Lower leg skin (tissue), 3 donors: ENCODE data around the gene NAXD.

Experiments
- POLR2A ChIP-seq, 2 donors: fragments of 450-650 bp; IDR thresholded peaks; one replicate each; pipeline ENCODE4 v1.6.1; 2016 to 2017; ENCODE audit warnings: antibody characterized with exemption in 2 of 2, mild to moderate bottlenecking in 1 of 2, moderate library complexity in 1 of 2
- TF ChIP-seq, protein P1 (sequence below), 3 donors: fragments of 450-650 bp; IDR thresholded peaks; one replicate each; pipeline ENCODE4 v1.5.1; 2016; ENCODE audit warnings: antibody characterized with exemption in 3 of 3, mild to moderate bottlenecking in 3 of 3, moderate library complexity in 2 of 3

DNA sequence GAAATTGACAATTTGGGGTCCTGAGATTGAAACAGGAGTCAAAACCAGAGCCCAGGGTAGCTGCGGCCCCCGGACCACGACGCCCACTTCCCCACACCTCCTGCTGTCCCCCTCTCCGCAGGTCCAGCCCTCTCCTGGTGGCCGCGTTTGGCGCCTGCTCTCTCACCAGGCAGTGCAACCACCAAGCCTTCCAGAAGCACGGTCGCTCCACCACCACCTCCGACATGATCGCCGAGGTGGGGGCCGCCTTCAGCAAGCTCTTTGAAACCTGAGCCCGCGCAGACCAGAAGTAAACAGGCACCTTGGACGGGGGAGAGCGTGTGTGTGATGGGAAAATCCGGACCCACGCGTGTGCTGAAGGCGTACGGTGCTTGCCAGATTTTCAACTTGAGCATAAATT is 22.9 kb downstream of the NAXD start:
- TF ChIP-seq, protein P1, sequence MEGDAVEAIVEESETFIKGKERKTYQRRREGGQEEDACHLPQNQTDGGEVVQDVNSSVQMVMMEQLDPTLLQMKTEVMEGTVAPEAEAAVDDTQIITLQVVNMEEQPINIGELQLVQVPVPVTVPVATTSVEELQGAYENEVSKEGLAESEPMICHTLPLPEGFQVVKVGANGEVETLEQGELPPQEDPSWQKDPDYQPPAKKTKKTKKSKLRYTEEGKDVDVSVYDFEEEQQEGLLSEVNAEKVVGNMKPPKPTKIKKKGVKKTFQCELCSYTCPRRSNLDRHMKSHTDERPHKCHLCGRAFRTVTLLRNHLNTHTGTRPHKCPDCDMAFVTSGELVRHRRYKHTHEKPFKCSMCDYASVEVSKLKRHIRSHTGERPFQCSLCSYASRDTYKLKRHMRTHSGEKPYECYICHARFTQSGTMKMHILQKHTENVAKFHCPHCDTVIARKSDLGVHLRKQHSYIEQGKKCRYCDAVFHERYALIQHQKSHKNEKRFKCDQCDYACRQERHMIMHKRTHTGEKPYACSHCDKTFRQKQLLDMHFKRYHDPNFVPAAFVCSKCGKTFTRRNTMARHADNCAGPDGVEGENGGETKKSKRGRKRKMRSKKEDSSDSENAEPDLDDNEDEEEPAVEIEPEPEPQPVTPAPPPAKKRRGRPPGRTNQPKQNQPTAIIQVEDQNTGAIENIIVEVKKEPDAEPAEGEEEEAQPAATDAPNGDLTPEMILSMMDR (IDR thresholded peaks at IDR 0.05), result no peak
- no peak for TF ChIP-seq POLR2A (IDR thresholded peaks at IDR 0.05)
